ENCODE data around the gene PPP5C. TPM values are rescaled to one million over a fixed set of nuclear protein-coding genes. Genes with fewer than 3 reads are reported as not detected.

Gene PPP5C
- total and polyA plus RNA-seq, 4 donors, result 19.0 to 50.5 (median 28.3) TPM

Small RNA genes lying within 50 kb of the gene (small RNA-seq; reads per million reads assigned to genes)
- not detected for gene RNU6-924P

Other genes starting within 250 kb of the PPP5C start
- gene IGFL3, start 222.4 kb upstream of the PPP5C start, total RNA-seq, result not detected
- not detected for gene IGFL3, start 222.4 kb upstream of the PPP5C start, polyA plus RNA-seq
- under 1 TPM in 1 of 2 donors, not detected in 1; 0.08 TPM for gene IGFL2, start 198.8 kb upstream of the PPP5C start, total RNA-seq
- not detected for gene IGFL2, start 198.8 kb upstream of the PPP5C start, polyA plus RNA-seq
- not detected for gene IGFL1, start 117.3 kb upstream of the PPP5C start, total RNA-seq
- gene IGFL1, start 117.3 kb upstream of the PPP5C start, polyA plus RNA-seq, result not detected
- gene HIF3A, start 50.0 kb upstream of the PPP5C start, total RNA-seq, result 10 to 100 TPM in 1 of 2 donors, 1 to 10 TPM in 1; 5.7 to 20.5 TPM
- 1 to 10 TPM; 2.2 to 7.9 TPM for gene HIF3A, start 50.0 kb upstream of the PPP5C start, polyA plus RNA-seq
- gene CCDC8, start 66.5 kb downstream of the PPP5C start, total RNA-seq, result 1 to 10 TPM in 1 of 2 donors, under 1 TPM in 1; 0.75 to 5.9 TPM
- gene CCDC8, start 66.5 kb downstream of the PPP5C start, polyA plus RNA-seq, result under 1 TPM; 0.18 to 0.48 TPM
- under 1 TPM in 1 of 2 donors, not detected in 1; under 0.01 TPM for gene PNMA8C, start 81.8 kb downstream of the PPP5C start, total RNA-seq
- gene PNMA8C, start 81.8 kb downstream of the PPP5C start, polyA plus RNA-seq, result not detected
- under 1 TPM; 0.17 to 0.93 TPM for gene PNMA8A, start 124.5 kb downstream of the PPP5C start, total RNA-seq
- gene PNMA8A, start 124.5 kb downstream of the PPP5C start, polyA plus RNA-seq, result under 1 TPM in 1 of 2 donors, not detected in 1; 0.22 TPM
- gene PNMA8B, start 148.8 kb downstream of the PPP5C start, total RNA-seq, result under 1 TPM; 0.51 to 0.59 TPM
- under 1 TPM; 0.15 to 0.27 TPM for gene PNMA8B, start 148.8 kb downstream of the PPP5C start, polyA plus RNA-seq

Data from liver (tissue), 5 donors.